Motor neuron (in vitro differentiated cells): ENCODE results near the gene AFF1. TPM values are rescaled to one million over a fixed set of nuclear protein-coding genes. Genes with fewer than 3 reads are reported as not detected.
"Not testable (repeated sequence)": the region's sequence is repeated elsewhere in the genome, so short reads cannot be mapped to it uniquely, and the experiment has no call there.

Experiments
- ATAC-seq, 8 experiments: fragments of 200-7000 bp; cut with Tn5 transposase; replicated peaks in 6 of 8; 2 replicates each; pipeline ENCODE4 v1.8.0; 2021; ENCODE audit warnings: mild to moderate bottlenecking in 8 of 8, moderate library complexity in 8 of 8
- H3K27ac ChIP-seq, 2 donors: fragments of 250-450 bp; sonication (Bioruptor Pico); 2 replicates each; pipeline ENCODE4 v1.9.0; 2021; ENCODE audit warnings: antibody characterized with exemption in 2 of 2, mild to moderate bottlenecking in 2 of 2, moderate library complexity in 1 of 2
- H3K4me1 ChIP-seq, 2 donors: fragments of 250-450 bp; sonication (Bioruptor Pico); replicated peaks in 1 of 2; 2 replicates each; pipeline ENCODE4 v1.6.1; 2021; ENCODE audit warnings: antibody characterized with exemption in 2 of 2, mild to moderate bottlenecking in 2 of 2, moderate library complexity in 1 of 2
- H3K4me3 ChIP-seq, 5 donors: fragments of 250-450 bp; sonication (Bioruptor Pico); 2 replicates each; pipeline ENCODE4 v1.9.0; 2021; ENCODE audit warnings: antibody characterized with exemption in 5 of 5, mild to moderate bottlenecking in 5 of 5, moderate library complexity in 4 of 5
- WGBS, 10 experiments: fragments of 450-650 bp; shearing (Covaris generic); methylation state at CpG; one replicate each; pipeline ENCODE4 v1.0.0; 2022; 5-methylcytosine and 5-hydroxymethylcytosine counted together
- in situ Hi-C, 9 experiments: fragments of 400-800 bp; cut with MboI; loops; one replicate each; pipeline ENCODE4 v1.15.0; 2021; ENCODE audit warnings: low sequenced_read_pairs in 9 of 9, low pct_unique_long_range_greater_than_20kb in 2 of 9; ENCODE audit not compliant: unreplicated experiment in 9 of 9
- total RNA-seq, 8 experiments: library from RNA; unstranded; fragments of 300-600 nt; gene quantifications; 2 replicates each; pipeline versions ENCODE4 v1.2.3 to v1.2.4, GENCODE V29; 2022

Gene AFF1
- total RNA-seq, 8 experiments from 2014 or later = 7.7 to 47.0 (median 15.8) TPM

DNA sequence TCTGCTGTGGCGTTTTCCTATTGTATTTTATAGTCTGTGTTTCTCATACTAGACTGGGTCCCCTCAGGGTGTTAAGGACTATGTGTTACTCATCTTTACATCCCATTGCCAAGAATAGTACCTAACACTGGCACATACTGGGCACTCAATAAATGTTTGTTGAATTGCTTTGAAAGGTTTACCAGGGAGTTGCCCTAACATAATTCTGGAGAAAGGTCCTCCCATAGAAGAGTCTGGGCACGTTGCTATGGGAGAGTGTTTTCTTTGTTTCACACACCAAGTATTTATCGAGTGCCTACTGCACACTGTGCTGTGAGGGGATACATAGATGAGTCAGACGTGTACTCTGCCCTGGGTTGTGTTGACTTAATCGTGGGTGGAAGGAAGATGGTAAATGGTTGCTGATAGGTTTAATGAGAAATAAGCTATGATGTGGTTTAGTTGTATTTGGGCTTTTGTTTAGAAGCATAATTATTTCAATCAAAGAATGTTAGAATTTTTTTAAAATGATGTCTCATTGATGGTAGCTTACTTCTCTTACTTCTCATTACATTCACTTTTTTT, 42.9 kb downstream of the AFF1 start:
- ATAC-seq = peak in 6 of 8 experiments; percentile 38 to 100 (median 76)
- Histone ChIP-seq H3K27ac (no peak overlapping the region), H3K4me3 (no peak overlapping the region), H3K4me1 (peaks cover 0 to 5% of the 10 kb centered on the region in 2 donors)
- in situ Hi-C loops = no loop called here
- 29 to 100% (median 80%) methylated on average over 1 to 4 of the region's 5 CpGs; no CpG with 5 or more reads in 1 of the 10 experiments for WGBS, 10 experiments

- in situ Hi-C loops = no loop called here
- Histone ChIP-seq H3K27ac (no peak overlapping the region), H3K4me1 (no peaks in the 10 kb centered on the region), H3K4me3 (no peak overlapping the region)
- ATAC-seq = no peak
- WGBS, 10 experiments = 50 to 100% (median 57%) methylated on average over 1 to 2 of the region's 2 CpGs; no CpG with 5 or more reads in 3 of the 10 experiments
Measured at GRCh38 chr4:86978709-86979108, 43.9 kb downstream of the AFF1 start.

- no peak for ATAC-seq
- in situ Hi-C loops = no loop called here
- no peak overlapping the region for H3K27ac ChIP-seq
- WGBS, 10 experiments = 80 to 100% (median 100%) methylated on average over 1 to 2 of the region's 2 CpGs; no CpG with 5 or more reads in 3 of the 10 experiments
- H3K4me3 ChIP-seq = no peak overlapping the region
- H3K4me1 ChIP-seq = no peaks in the 10 kb centered on the region
Measured at GRCh38 chr4:86980230-86980629, 45.4 kb downstream of the AFF1 start.

- 20 to 96% (median 74%) methylated on average over 1 to 4 of the region's 5 CpGs for WGBS, 10 experiments
- no peaks in the 10 kb centered on the region for H3K4me1 ChIP-seq
- no peak overlapping the region for H3K27ac ChIP-seq
- in situ Hi-C loops = no loop called here
- H3K4me3 ChIP-seq = no peak overlapping the region
- peak in 3 of 8 experiments; percentile 71 to 93 (median 87) for ATAC-seq
Measured at GRCh38 chr4:86981789-86982188, 47.0 kb downstream of the AFF1 start.

- WGBS, 10 experiments = 83 to 100% (median 100%) methylated on average over 1 to 5 of the region's 5 CpGs; no CpG with 5 or more reads in 4 of the 10 experiments
- H3K4me1 ChIP-seq, H3K4me3 ChIP-seq: not testable (repeated sequence)
Measured at GRCh38 chr4:86985852-86986251, 51.0 kb downstream of the AFF1 start.

GRCh38 chr4:86989658-86990057, 54.8 kb downstream of the AFF1 start:
- 80 to 100% (median 100%) methylated on average over 1 to 3 of the region's 3 CpGs; no CpG with 5 or more reads in 6 of the 10 experiments for whole genome bisulfite sequencing, 10 experiments
- ATAC-seq, H3K27ac ChIP-seq, H3K4me1 ChIP-seq, in situ Hi-C loops, H3K4me3 ChIP-seq: not testable (repeated sequence)

More at GRCh38 chr4:86985852-86986251, 51.0 kb downstream of the AFF1 start:
- H3K27ac ChIP-seq, in situ Hi-C loops, ATAC-seq: not testable (repeated sequence)

GRCh38 chr4:86990510-86990909, 55.7 kb downstream of the AFF1 start:
- ATAC-seq = no peak
- no peaks in the 10 kb centered on the region for H3K4me1 ChIP-seq
- no peak overlapping the region for H3K27ac ChIP-seq
- 88 to 100% (median 95%) methylated on average over 2 to 3 of the region's 3 CpGs; no CpG with 5 or more reads in 3 of the 10 experiments for WGBS, 10 experiments
- in situ Hi-C loops = no loop called here
- H3K4me3 ChIP-seq = no peak overlapping the region

DNA sequence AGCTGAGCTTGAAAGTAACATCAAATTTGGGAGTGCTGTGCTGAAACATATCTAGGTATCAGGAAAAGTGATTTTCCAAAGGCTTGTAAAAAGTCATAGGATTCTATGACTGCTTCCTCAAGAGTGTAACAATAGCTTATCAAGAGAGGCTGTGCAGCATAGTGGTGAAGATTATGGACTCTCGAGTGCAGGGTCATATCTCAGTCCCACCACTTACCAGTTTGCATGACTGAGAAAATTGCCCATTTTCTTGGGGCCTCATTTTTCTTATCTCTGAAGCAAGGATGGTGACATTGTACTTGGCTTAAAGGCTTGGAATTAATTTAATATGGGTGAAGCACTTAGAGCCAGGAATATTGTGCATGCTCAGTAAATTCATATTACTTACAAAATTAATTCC, 57.2 kb downstream of the AFF1 start:
- no peak for ATAC-seq
- in situ Hi-C loops = no loop called here
- 29 to 100% (median 100%) methylated on average over 1 of the region's 1 CpG; no CpG with 5 or more reads in 4 of the 10 experiments for WGBS, 10 experiments
- H3K4me3 ChIP-seq = no peak overlapping the region
- H3K4me1 ChIP-seq = no peaks in the 10 kb centered on the region
- H3K27ac ChIP-seq = no peak overlapping the region

DNA sequence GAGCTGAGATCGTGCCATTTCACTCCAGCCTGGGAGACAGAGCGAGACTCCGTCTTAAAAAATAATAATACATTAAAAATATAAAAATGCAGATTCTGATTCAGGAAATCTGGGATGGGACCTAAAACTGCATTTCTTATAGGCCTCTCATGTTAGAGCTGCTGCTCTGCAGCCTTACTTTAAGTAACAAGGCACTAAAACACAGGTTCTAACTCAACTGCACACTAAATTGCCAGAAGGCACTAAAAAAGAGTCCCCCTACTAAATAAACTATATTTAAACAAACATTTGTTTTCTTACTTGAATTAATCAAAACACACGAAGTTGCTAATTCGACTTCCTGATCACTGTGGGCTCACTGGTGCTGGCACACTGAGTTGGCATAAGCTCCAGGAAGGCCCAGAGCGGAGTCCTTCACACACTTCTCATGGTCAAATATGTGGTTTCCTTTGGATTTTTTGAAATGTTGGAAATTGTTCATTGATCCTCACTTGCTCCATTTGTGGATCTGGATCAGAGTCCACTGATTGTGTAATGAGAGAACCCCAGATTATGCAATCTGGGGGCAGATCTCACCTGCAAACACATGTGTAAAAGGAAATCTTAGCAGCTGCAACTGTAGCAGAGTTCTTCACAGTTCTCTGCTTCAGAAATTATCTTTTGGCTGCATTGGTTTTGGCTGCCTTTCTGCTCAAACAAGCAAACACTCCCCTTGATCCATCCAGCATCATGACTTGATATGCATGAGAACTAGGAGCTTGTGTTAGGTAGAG, 59.3 kb downstream of the AFF1 start:
- Histone ChIP-seq H3K4me1 (peaks cover 0 to 3% of the 10 kb centered on the region in 2 donors), H3K27ac (no peak overlapping the region), H3K4me3 (no peak overlapping the region)
- no peak for ATAC-seq
- WGBS, 10 experiments = 85 to 100% (median 96%) methylated on average over 1 to 5 of the region's 6 CpGs; no CpG with 5 or more reads in 3 of the 10 experiments
- in situ Hi-C loops = no loop called here

DNA sequence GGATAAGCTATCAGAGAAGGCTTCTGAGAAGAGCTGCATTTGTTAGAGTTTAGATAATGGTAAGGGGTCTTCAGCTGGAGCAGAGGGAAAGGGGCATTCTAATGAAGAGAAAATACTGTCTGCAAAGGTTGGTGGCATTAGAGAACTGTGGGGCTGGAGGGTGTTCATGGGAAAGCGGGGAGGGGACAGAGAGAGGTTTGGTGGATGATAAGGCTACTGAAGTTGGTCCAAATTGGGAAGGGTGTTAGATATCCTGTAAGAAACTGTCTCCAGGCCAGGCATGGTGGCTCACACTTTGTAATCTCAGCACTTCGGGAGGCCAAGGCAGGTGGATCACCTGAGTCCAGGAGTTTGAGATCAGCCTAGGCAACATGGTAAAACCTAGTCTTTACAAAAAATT, 59.9 kb downstream of the AFF1 start:
- in situ Hi-C loops = no loop called here
- WGBS, 10 experiments = 100% methylated on average over 1 to 2 of the region's 2 CpGs; no CpG with 5 or more reads in 5 of the 10 experiments
- no peak for ATAC-seq

DNA sequence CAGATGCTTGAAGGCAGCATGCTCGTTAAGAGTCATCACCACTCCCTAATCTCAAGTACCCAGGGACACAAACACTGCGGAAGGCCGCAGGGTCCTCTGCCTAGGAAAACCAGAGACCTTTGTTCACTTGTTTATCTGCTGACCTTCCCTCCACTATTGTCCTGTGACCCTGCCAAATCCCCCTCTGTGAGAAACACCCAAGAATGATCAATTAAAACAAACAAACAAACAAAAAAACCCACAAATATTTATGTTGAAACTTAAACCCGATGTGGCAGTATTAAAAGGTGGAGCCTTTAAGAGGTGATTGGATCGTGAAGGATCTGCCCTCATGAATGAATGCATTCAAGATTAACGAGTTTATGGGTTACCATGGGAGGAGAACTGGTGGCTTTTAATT, 61.7 kb downstream of the AFF1 start:
- in situ Hi-C loops, H3K4me1 ChIP-seq, ATAC-seq, H3K4me3 ChIP-seq, H3K27ac ChIP-seq: not testable (repeated sequence)
- WGBS, 10 experiments = 80 to 100% (median 90%) methylated on average over 1 to 2 of the region's 6 CpGs; no CpG with 5 or more reads in 4 of the 10 experiments

More for the DNA sequence above, 59.9 kb downstream of the AFF1 start:
- Histone ChIP-seq H3K27ac (no peak overlapping the region), H3K4me3 (no peak overlapping the region), H3K4me1 (peaks cover 0 to 3% of the 10 kb centered on the region in 2 donors)

DNA sequence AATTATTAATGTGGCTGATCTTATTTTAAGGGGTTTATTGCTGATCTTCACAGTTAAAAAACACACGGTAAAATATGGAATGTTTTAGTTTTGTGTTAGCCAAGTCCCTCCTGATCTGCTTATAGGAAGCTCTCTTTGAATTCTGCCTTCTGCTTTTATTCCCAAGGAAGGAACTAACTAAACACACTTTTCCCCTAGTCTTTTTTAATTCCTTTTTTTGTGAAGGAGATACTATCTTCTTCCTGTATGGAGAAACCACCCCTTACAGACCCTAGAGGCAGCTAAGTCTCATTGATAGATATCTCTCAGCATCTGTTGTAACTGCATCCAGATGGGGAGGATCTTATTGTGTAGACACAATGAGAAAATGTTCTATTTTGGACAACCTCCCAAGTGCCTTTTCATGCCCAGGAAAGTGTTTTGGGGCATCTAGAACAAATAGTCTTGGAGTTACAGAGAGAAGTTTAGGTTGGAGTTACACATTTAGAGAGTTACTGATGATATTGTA, 64.4 kb downstream of the AFF1 start:
- Histone ChIP-seq H3K4me3 (no peak overlapping the region), H3K4me1 (peaks cover 0 to 3% of the 10 kb centered on the region in 2 donors), H3K27ac (no peak overlapping the region)
- in situ Hi-C loops = no loop called here
- no peak for ATAC-seq
- WGBS, 10 experiments = 0 to 100% (median 100%) methylated on average over 1 of the region's 1 CpG; no CpG with 5 or more reads in 2 of the 10 experiments

DNA sequence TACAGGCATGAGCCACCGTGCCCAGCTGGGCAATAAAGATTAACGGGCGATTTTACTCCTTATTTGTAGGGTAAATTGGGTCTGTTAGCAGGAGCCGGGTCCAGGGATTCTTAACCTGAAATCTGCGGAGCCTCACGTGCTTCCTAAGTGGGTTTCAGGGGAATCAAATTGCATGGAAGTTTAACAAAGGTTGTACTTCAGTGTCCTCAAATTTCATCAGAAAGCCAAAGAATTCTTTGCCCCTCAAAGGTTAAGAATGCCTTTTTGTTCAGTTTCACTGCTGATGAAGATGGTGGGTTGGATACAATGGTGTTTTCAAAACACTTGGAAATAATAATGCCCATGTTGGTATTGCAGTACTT, 67.9 kb downstream of the AFF1 start:
- WGBS, 10 experiments = 64 to 100% (median 100%) methylated on average over 2 to 3 of the region's 6 CpGs; no CpG with 5 or more reads in 6 of the 10 experiments
- no peak overlapping the region for H3K27ac ChIP-seq
- in situ Hi-C loops = no loop called here
- H3K4me1 ChIP-seq = peaks cover 10 to 14% of the 10 kb centered on the region in 2 donors
- no peak for ATAC-seq
- no peak overlapping the region for H3K4me3 ChIP-seq
